GM18870 (cell line): ENCODE results near the gene ZNF107.
"Not testable (repeated sequence)": the region's sequence is repeated elsewhere in the genome, so short reads cannot be mapped to it uniquely, and the experiment has no call there.

Experiments used
- ATAC-seq: cut with Tn5 transposase; IDR thresholded peaks from one replicate; pipeline ENCODE4 v1.9.1; 2021; ENCODE audit warnings: moderate library complexity; ENCODE audit not compliant: unreplicated experiment

Gene ZNF107

DNA sequence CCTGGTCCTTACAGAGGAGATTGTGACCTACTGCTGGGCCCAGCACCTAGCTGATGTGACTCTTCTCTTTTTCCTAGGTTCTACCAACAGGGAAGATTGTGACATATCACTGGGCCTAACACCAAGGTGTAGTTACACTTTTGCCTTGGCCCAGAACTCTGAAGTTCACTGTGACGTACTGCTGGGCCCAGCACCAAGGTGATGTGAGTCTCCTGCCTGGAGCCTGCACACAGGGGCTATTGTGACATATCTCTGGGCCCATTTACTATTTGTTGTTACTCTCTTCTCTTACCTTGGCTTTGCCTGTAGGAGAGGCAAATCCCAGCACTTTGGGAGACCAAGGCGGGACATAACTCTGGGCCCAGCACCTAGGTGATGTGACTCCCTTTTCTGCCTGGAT lies 23.1 kb upstream of the ZNF107 start:
- no peak for ATAC-seq

DNA sequence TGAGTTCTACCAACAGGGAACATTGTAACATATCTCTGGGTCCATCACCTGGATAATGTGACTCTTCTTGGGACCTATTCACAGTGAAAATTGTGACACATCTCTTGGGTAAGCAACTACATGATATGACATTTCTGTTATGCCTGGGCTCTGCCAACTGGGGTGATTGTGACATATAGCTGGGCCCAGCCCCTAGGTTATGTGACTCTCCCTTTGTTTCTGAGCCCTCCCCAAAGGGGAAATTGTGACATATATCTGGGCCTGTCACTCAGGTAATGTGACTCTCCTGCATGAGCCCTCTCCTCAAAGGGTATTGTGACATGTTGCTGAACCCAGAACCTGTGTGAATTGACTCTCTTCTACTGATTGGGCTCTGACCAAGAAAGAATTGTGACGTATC lies 22.4 kb upstream of the ZNF107 start:
- no peak for ATAC-seq

DNA sequence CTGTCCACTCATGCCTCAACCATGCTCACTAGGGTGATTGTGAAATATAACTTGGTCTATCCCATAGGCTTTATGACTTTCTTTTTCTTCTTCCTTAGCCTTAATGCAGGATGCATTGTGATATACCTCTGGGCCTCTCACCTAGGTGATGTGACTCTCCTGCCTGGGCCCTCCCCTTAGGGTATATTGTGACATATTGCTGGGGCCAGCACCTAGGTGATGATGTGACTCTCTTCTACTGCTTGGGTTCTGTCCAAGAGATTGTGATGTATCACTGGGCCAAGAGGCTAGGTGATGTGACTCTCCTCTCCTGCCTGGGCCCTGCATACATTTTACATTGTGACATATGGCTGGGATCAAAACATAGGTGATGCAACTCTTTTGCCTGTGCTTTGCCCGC lies 14.7 kb upstream of the ZNF107 start:
- no peak for ATAC-seq

DNA sequence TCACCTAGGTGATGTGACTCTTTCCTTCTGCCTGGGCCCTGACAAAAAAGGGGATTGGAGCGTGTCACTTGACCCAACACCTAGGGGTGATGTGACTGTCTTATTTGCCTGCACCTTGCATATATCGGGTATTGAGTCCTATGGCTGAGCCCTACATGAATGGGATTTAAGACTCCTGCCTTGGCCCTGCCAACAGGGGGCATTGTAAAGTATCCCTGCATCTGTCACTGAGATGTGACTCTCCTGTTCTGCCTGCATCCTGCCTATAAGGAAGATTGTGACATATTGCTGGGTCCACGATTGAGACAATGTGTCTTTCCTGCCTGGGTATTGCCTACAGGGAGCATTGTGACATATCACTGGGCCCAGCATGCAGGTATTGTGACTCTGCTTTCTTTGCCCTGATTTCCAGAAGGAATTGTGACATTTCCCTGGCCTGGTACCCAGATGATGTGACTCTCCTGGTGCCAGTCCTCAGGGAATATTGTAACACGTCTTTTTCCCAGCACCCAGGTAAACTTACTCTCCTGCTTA lies 14.2 kb upstream of the ZNF107 start:
- no peak for ATAC-seq

DNA sequence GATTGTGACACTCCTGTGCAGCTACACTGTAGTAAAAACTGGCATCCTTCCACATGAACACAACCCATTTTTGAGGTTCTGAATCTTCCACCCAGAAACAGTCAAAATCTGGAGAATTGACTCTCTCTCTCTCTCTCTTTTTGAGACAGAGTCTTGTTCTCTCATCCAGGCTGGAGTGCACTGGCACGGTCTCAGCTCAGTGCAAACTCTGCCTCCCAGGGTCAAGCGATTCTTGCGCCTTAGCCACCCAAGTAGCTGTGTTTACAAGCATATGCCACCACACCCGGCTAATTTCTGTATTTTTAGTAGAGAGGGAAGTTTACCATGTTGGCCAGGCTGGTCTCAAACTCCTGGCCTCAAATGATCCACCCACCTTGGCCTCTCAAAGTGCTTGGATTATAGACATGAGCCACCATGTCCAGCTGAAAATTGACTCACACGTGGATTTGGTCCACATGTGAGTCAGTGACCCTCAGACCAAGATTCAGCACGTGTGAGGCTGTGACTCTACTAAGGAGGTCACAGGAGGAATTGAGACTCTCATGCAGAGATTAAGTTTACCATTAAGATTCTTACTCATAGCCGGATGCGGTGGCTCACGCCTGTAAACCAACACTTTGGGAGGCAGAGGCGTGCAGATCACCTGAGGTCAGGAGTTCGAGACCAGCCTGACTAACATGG lies 12.1 kb upstream of the ZNF107 start:
- ATAC-seq, result no peak

DNA sequence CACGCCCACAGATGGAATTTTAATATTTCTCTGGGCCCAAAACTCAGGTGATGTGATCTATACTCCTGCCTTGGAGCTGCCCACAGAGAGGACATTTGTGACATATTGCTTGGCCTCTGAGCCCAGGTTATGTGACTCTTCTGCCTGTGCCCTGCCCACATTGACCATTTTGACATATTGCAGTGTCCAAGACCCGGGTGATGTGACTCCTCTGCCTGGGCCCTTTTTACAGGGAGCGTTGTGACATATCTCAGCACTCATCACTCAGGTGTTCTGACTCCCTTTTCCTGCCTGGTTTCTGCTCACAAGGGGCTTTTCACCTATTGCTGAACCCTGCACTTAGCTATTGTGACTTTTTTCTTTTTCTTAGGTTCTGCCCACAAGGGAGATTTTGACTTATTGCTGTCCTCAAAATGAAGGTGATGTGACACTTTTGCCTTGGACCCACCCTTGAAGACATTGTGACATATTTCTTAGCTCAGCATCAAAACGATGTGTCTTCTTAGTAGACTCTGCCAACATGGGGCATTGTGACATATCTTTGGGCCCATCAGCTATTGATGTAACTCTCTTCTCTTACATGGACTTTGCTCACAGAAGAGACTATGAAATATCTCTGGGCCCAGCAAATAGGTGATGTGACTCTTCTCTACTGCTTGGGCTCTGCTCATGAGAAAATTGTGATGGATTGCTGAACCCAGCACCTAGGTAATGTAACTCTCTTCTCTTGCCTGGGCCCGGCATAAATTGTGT lies 11.0 kb upstream of the ZNF107 start:
- no peak for ATAC-seq

DNA sequence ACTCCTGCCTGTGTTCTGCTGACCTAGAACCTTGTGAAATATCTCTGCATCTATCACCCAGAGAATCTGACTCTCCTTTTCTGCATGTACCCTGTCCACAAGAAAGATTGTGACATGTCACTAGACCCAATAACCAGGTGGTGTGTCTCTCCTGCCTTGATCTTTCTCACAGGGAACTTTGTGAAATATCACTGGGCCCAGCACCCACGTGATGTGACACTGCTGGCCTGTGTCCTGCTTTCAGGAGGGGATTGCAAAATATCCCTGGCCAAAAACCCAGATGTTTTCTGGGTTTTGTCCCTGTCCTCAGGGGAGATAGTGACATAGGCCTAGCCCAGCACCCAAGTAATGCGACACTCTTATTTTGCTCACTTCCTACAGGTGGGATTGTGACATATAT lies 10.1 kb upstream of the ZNF107 start:
- ATAC-seq, result no peak

DNA sequence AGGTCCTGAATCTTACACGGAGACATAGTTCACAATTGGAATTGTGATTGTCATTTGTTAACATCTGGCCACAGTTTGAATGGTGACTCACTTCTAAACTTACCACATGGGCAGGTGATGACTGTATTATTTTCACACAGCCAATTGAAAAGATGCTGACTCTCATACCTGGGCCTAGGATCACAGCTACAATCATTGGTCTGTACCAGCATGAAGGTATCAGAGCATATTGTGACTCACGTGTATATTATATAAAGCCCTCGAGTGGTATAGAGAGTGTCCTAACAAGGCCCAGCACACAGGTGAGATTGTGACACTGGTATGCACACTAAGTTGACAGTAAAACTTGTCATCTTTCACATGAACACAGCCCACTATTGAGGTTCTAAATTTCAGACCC lies 9.4 kb upstream of the ZNF107 start:
- ATAC-seq, result no peak

DNA sequence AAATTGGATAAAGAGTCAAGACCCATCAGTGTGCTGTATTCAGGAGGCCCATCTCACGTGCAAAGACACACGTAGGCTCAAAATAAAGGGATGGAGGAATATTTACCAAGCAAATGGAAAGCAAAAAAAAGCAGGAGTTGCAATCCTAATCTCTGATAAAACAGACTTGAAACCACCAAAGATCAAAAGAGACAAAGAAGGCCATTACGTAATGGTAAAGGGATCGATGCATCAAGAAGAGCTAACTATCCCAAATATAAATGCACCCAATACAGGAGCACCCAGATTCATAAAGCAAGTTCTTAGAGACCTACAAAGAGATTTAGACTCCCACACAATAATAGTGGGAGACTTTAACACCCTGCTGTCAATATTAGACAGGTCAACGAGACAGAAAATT lies 3.8 kb upstream of the ZNF107 start:
- ATAC-seq, result not testable (repeated sequence)

DNA sequence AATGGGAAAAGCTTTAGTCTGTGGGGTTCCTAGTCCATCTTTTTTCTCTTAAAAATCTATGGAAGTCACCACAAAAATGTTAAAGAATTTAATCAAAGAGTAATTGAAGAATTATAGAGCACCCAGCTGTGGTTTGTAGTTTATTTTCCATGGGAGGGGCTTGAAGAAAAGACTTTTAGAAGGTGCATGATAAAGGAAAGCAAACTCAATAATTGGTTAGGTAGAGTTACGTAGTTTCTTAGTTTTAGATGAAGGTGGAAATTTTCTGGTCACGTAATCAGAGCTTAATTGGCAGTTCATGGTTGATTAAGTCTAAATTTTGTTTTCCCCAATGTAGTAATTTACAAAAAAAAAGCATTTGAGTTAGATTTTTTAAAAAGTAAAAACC lies 724 bp downstream of the ZNF107 start:
- ATAC-seq, result no peak

DNA sequence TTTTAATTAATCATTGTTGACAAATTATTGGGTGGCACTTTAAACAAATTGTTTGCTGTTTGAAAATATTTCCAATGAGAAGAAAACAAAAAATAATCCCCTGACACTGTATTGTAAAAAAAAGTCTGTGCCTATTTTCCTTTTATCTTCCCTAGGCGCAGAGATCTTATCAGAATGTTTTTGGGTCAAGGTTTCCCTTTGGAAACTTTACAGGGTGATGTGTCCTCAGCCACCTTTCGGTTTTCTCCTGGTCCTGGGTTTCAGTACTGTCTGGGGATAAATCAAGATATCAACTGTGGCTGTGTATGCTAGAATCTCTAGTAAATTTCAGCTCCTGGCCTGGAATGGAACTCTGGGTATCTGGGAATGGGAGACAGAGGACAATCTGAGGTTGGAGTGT lies 1.4 kb downstream of the ZNF107 start:
- ATAC-seq, result no peak

DNA sequence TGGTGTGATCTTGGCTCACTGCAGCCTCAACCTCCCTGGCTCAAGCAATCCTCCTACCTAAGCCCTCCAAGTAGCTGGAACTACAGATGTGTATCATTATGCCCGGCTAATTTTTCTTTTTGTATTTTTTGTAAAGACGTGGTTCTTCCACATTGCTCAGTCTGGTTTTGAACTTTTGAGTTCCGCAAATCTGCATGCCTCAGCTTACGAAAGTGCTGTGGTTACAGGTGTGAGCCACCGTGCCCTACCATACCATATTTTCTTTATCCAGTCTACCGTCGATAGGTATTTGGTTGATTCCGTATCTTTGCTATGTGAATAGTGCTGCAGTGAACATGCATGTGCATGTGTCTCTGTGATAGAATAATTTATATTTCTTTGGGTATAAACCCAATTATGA lies 6.5 kb downstream of the ZNF107 start:
- no peak for ATAC-seq

DNA sequence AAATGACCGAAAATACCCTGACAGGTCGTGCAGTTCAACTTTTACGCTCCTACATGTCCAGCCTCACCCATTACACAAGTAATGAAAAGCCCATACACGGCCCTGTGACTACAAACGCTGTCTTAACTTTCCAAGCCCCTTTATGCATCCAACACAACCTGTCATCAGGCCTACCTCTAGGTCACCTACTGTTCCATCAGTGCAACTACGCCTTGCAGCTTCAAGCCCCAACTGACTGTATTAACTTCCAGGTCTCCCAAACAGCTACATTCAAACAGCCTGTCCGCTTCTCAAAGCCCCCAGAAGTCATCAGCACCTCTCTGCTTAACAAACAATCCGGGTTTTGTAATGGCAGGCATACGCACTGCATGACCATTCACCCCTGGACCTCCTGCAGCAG lies 19.2 kb downstream of the ZNF107 start:
- ATAC-seq, result no peak

DNA sequence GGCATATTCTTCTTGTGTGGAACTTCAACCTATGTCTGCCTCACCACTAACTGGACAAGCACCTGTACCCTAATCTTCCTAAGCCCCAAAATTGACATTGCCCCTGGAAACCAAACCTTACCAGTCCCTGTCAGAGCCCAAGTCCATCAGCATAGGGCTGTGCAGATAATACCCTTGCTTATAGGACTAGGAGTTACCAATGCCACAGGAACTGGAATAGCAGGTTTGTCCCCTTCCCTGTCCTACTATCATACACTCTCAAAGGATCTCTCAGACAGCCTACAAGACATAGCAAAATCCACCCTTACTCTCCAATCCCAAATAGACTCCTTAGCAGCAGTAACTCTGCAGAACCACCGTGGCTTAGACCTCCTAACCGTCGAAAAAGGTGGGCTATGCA lies 19.8 kb downstream of the ZNF107 start:
- no peak for ATAC-seq

DNA sequence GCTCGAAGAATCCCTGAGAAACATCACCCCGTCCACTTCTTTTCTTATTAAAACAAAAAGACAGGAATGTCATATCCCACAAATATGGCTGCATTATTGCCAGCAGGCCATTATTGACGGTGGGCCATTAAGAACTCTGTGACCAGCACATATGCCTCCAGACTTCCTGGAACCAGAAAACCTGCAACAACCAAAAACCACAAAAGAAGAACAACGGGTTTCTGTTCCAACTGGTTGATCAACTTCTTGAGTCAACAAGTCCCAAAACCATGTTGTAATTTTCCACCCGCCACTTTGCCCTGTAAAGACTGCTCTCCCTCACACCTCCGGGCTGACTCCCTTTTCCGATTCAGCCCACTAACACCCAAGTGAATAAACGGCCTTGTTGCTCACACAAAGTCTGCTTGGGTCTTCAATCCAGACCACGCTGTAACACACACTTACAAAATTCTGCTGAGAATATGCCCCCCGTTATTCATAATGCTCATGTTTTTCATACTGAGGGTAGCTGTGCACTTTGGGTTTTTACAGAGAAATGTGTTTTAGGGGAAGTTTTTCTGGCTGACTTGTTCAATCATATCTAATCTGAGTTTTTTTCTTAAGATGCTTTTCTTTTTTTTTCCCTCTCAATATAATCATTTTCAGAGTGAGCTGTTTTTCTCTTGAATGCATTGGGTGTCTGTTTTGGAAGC lies 20.7 kb downstream of the ZNF107 start:
- ATAC-seq, result peak; percentile 47

DNA sequence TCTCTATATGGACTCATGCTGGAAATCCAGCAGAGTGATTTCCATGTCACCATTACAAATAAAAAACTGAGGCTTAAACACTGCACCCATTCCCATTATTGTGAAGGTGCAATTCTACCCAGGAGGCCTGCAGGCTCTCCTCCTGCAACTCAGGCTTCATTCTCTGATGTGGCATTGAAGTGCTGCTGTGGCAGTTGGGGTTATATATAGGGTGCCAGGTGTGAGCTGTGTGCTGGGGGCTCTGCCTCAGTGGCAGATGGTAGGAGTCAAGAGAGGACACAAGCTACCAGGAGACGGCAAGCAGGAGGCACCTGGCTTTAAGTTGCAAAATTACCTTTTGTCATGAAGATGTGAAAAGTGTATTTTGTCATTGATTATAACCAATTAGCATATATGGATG lies 21.3 kb downstream of the ZNF107 start:
- no peak for ATAC-seq

DNA sequence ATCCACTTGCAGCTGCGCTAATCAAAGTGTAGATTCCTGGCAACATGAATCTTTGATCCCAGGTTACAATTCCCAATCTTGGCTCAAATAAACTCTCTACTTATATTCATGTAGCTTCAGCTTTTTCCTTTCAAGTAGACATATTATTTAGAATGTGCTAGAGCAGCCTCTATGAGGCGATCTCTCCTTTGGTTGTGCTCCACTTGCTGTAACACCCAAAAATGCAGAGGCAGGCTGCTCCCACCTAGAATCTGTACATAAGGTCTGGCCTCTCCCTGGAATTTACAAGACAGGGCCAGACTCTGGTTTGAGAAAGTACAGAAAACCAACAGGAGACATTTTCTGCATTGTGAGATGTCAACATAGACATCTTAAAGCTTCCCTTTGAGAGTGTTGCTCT lies 23.1 kb downstream of the ZNF107 start:
- ATAC-seq, result no peak

DNA sequence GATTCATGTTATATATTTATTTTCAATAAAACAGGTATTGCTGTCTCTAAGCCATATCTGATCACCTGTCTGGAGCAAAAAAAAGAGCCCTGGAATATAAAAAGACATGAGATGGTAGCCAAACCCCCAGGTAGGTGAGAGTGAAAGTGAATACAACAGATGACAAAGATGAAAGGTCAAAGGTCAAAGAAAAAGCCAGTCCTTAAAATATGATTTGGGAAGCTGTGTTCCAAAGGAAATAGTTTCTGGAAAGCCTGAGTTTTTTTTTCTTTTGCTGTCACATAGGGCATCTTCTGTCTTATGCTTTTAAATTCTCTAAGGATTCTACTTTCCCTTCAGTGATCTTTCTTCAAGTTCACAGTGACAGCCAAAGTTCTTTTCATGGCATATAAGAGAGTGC lies 25.9 kb downstream of the ZNF107 start:
- no peak for ATAC-seq

DNA sequence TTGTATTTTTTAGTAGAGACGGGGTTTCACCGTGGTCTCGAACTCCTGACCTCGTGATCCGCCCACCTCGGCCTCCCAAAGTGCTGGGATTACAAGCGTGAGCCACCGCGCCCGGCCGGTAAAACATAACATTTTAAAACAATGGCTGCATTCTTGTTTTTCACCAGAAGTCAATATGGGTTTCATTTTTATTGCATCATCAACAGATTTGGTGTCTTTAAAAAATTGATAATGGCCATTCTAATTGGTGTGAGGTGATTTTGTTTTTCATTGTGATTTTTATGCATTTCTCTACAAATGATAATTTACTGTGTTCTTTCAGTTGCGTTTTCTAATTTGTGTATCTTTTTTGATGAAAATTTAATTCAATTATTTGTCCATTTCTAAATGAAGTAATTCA lies 31.9 kb downstream of the ZNF107 start:
- not testable (repeated sequence) for ATAC-seq

DNA sequence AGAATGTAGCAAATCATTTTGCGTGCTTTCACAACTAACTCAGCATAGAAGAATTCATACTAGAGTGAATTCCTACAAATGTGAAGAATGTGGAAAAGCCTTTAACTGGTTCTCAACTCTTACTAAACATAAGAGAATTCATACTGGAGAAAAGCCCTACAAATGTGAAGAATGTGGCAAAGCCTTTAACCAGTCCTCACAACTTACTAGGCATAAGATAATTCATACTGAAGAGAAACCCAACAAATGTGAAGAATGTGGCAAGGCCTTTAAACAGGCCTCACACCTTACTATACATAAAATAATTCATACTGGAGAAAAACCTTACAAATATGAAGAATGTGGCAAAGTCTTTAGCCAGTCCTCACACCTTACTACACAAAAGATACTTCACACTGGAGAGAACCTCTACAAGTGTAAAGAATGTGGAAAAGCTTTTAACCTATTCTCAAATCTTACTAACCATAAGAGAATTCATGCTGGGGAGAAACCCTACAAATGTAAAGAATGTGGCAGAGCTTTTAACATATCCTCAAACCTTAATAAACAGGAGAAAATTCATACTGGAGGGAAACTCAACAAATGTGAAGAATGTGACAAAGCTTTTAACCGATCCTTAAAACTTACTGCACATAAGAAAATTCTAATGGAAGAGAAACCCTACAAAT lies 40.8 kb downstream of the ZNF107 start:
- ATAC-seq, result no peak

DNA sequence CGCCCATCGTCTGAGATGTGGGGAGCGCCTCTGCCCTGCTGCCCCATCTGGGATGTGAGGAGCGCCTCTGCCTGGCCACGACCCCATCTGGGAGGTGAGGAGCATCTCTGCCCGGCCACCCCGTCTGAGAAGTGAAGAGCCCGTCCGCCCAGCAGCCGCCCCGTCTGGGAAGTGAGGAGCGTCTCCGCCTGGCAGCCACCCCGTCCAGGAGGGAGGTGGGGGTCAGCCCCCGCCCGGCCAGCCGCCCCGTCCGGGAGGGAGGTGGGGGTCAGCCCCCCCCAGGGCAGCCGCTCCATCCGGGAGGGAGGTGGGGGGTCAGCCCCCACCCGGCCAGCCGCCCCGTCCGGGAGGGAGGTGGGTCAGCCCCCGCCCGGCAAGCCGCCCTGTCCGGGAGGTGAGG lies 52.0 kb downstream of the ZNF107 start:
- ATAC-seq, result not testable (repeated sequence)
